Tibial nerve (tissue), 4 donors: ENCODE data around the gene GPC4. TPM values are rescaled to one million over a fixed set of nuclear protein-coding genes. Genes with fewer than 3 reads are reported as not detected.

Experiments used
- DNase-seq, 2 donors: peaks; one replicate each; pipeline ENCODE4 v3.0.0-alpha.2; 2019; ENCODE audit warnings: low spot score in 2 of 2
- H3K27ac ChIP-seq, 4 donors: fragments of 200-600 bp; sonication (generic) in 3 of 4; one replicate each; pipeline ENCODE4 v1.5.1; 2017 to 2019; ENCODE audit warnings: mild to moderate bottlenecking in 1 of 4
- H3K27me3 ChIP-seq, 2 donors: fragments of 200-600 bp; sonication (generic) in 1 of 2; one replicate each; pipeline versions ENCODE4 v1.5.1 to v1.6.0; 2017 to 2019
- H3K36me3 ChIP-seq, 3 donors: fragments of 200-600 bp; sonication (generic); one replicate each; pipeline ENCODE4 v1.5.1; 2018 to 2019
- H3K4me1 ChIP-seq, 4 donors: fragments of 200-600 bp; sonication (generic) in 3 of 4; one replicate each; pipeline ENCODE4 v1.5.1; 2017 to 2019
- H3K4me3 ChIP-seq, 4 donors: fragments of 200-600 bp; sonication (generic) in 3 of 4; one replicate each; pipeline ENCODE4 v1.5.1; 2017 to 2019; ENCODE audit warnings: mild to moderate bottlenecking in 1 of 4, moderate library complexity in 1 of 4
- H3K9me3 ChIP-seq, 4 donors: fragments of 200-600 bp; sonication (generic) in 3 of 4; one replicate each; pipeline ENCODE4 v1.5.1; 2017 to 2019
- CTCF ChIP-seq, 5 experiments: fragments of 200-600 bp in 3 of 5; fragments of 450-650 bp in 2 of 5; sonication (generic) in 3 of 5; IDR thresholded peaks; one replicate each; pipeline ENCODE4 v1.5.1; 2016 to 2019; ENCODE audit warnings: antibody characterized with exemption in 5 of 5, mild to moderate bottlenecking in 3 of 5, moderate library complexity in 2 of 5
- EP300 ChIP-seq, 2 donors: sonication (generic); formaldehyde crosslinking; IDR thresholded peaks; one replicate each; pipeline ENCODE4 v1.6.1; 2017; ENCODE audit warnings: antibody characterized with exemption in 2 of 2, mild to moderate bottlenecking in 1 of 2
- POLR2A ChIP-seq, 2 donors: fragments of 450-650 bp; IDR thresholded peaks; one replicate each; pipeline ENCODE4 v1.6.1; 2017; ENCODE audit warnings: antibody characterized with exemption in 2 of 2, mild to moderate bottlenecking in 2 of 2, moderate library complexity in 2 of 2
- WGBS, 2 donors: methylation state at CpG; one replicate each; pipeline ENCODE4 v1.1.5; 2018; 5-methylcytosine and 5-hydroxymethylcytosine counted together
- total RNA-seq, 4 donors: library from RNA; depleted of rRNA; stranded (reverse); fragments of >200 nt; gene quantifications; one replicate each; pipeline ENCODE4 v1.1.0, GENCODE V29; 2016

GPC4 gene
- total RNA-seq, 4 donors from 2014 or later, result 13.2 to 29.1 (median 25.5) TPM

- peak overlapping the region in 2 of 4 donors; percentile 48 to 58 for H3K27ac ChIP-seq
- no peaks in the 10 kb centered on the region for H3K9me3 ChIP-seq
- no peaks in the 10 kb centered on the region for H3K27me3 ChIP-seq
- H3K4me1 ChIP-seq, result peaks cover 0 to 14% (median 3%) of the 10 kb centered on the region in 4 donors
- no peak overlapping the region for H3K4me3 ChIP-seq
- DNase-seq, result no peak
- no peaks in the 10 kb centered on the region for H3K36me3 ChIP-seq
- WGBS, 2 donors, result 13 to 24% methylated on average over 2 of the region's 2 CpGs
- TF ChIP-seq POLR2A (IDR thresholded peaks at IDR 0.05) (no peak), EP300 (IDR thresholded peaks at IDR 0.05) (peak in 1 of 2 donors; percentile 11)
These were observed 13.2 kb downstream of the GPC4 start for GRCh38 chrX:133402042-133402453.

DNA sequence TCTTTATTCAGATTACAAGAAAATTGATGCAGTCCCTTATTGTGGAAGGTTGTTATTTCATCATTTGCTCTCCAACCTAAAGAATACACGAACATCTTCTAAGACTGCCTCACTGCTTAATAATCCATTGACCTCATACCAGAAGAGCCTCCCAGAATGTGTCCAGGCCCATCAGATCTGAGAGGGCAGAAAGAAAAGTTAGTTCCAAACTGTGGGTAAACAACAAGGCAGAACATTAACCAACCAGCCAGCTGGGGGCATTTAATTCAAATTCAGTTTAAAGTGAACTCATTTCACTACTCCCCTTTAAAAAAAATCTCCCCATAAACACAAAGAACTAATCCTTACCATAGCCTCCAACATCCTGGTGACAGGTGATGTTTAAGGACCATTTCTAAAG is 13.8 kb downstream of the GPC4 start:
- Histone ChIP-seq H3K27me3 (no peaks in the 10 kb centered on the region), H3K4me1 (peaks cover 0 to 14% (median 3%) of the 10 kb centered on the region in 4 donors), H3K27ac (peak overlapping the region in 1 of 4 donors; percentile 58), H3K4me3 (no peak overlapping the region), H3K9me3 (no peaks in the 10 kb centered on the region), H3K36me3 (no peaks in the 10 kb centered on the region)
- 8 to 33% methylated on average over 1 of the region's 1 CpG for WGBS, 2 donors
- DNase-seq, result no peak
- no peak for TF ChIP-seq POLR2A (IDR thresholded peaks at IDR 0.05)
- no peak for TF ChIP-seq CTCF (IDR thresholded peaks at IDR 0.05)
- TF ChIP-seq EP300 (IDR thresholded peaks at IDR 0.05), result no peak

DNA sequence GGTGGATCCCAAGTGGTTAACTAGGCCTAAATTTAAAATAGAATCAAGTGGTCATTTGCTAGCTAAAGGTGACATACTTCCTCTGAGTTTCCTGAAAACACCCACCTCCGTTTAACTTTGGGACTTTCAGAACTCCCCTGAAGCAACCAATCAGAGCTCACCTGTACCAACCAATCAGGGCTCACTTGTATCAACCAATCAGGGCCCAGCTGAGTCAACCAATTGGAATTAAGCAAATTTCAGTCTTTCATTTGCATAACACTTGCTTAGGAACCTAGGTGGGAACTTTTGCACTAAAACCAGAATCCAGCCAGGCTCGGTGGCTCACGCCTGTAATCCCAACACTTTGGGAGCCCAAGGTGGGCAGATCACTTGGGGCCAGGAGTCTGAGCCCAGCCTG is 15.9 kb downstream of the GPC4 start:
- no peak for DNase-seq
- no peaks in the 10 kb centered on the region for H3K36me3 ChIP-seq
- no peaks in the 10 kb centered on the region for H3K27me3 ChIP-seq
- WGBS, 2 donors, result 85 to 96% methylated on average over 3 of the region's 3 CpGs
- H3K27ac ChIP-seq, result no peak overlapping the region
- peaks cover 0 to 14% (median 3%) of the 10 kb centered on the region in 4 donors for H3K4me1 ChIP-seq
- H3K4me3 ChIP-seq, result no peak overlapping the region
- no peaks in the 10 kb centered on the region for H3K9me3 ChIP-seq
- TF ChIP-seq POLR2A (IDR thresholded peaks at IDR 0.05) (no peak), EP300 (IDR thresholded peaks at IDR 0.05) (no peak), CTCF (IDR thresholded peaks at IDR 0.05) (no peak)

DNA sequence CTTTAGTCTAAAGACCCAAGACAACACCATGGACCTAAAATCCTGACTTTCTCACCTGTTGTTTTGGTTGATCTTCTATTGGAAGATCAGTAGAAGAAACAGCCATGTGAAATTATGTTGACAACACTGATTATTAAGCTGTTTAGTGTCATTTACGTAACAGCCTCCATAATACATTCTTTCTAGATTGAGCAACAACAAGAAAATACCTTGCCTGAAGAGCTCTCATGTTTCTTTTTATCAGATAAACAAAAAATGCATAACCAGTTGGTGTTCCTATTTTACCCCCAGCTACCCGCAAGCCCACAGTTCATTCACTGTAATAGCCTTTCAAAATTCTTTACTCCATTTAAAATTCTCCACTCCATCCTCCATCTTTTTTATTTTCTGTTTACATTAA is 20.5 kb downstream of the GPC4 start:
- TF ChIP-seq EP300 (IDR thresholded peaks at IDR 0.05), result no peak
- DNase-seq, result no peak
- Histone ChIP-seq H3K4me3 (no peak overlapping the region), H3K27ac (no peak overlapping the region), H3K36me3 (no peaks in the 10 kb centered on the region), H3K9me3 (no peaks in the 10 kb centered on the region), H3K4me1 (peaks cover 0 to 13% (median 2%) of the 10 kb centered on the region in 4 donors), H3K27me3 (peaks cover 0 to 3% of the 10 kb centered on the region in 2 donors)
- 94% methylated on average over 2 of the region's 2 CpGs for WGBS, 2 donors

- WGBS, 2 donors, result 55 to 57% methylated on average over 8 of the region's 8 CpGs
- Histone ChIP-seq H3K4me3 (no peak overlapping the region), H3K9me3 (no peaks in the 10 kb centered on the region), H3K27ac (no peak overlapping the region), H3K27me3 (peaks cover 0 to 3% of the 10 kb centered on the region in 2 donors), H3K4me1 (peaks cover 0 to 13% (median 2%) of the 10 kb centered on the region in 4 donors), H3K36me3 (no peaks in the 10 kb centered on the region)
- DNase-seq, result no peak
- TF ChIP-seq POLR2A (IDR thresholded peaks at IDR 0.05) (no peak), EP300 (IDR thresholded peaks at IDR 0.05) (no peak)
These were observed 22.6 kb downstream of the GPC4 start for GRCh38 chrX:133392671-133393070.

DNA sequence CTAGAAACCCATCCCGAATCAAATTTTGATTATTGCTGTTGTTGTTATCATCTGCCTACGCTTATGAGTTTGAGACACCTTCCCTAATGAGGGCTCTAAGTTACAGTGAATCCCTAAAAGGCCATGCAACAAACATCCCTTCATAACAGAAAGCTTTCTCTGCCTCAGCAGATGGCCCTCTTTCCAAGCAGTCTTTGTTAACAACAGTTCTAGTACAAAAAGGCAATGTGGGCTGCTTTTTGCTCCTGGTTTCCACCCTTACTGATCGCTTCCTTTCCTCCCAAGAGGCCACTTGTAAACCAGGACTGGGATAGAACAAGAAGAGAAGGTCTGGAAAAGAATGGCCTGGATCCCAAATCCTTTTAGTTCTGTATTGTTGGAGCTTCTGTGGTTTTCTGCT is 24.2 kb downstream of the GPC4 start:
- no peak for DNase-seq
- Histone ChIP-seq H3K4me1 (peaks cover 0 to 13% (median 2%) of the 10 kb centered on the region in 4 donors), H3K36me3 (no peaks in the 10 kb centered on the region), H3K27ac (no peak overlapping the region), H3K4me3 (no peak overlapping the region), H3K27me3 (peaks cover 0 to 8% of the 10 kb centered on the region in 2 donors), H3K9me3 (no peaks in the 10 kb centered on the region)
- WGBS, 2 donors, result 27 to 57% methylated on average over 3 of the region's 3 CpGs
- TF ChIP-seq EP300 (IDR thresholded peaks at IDR 0.05) (no peak), POLR2A (IDR thresholded peaks at IDR 0.05) (no peak), CTCF (IDR thresholded peaks at IDR 0.05) (no peak)

- no peak for DNase-seq
- H3K27me3 ChIP-seq, result peaks cover 0 to 9% of the 10 kb centered on the region in 2 donors
- WGBS, 2 donors, result 40 to 59% methylated on average over 5 of the region's 5 CpGs
- no peaks in the 10 kb centered on the region for H3K9me3 ChIP-seq
- no peaks in the 10 kb centered on the region for H3K36me3 ChIP-seq
- H3K4me1 ChIP-seq, result peaks cover 0 to 13% (median 2%) of the 10 kb centered on the region in 4 donors
- no peak overlapping the region for H3K4me3 ChIP-seq
- no peak overlapping the region for H3K27ac ChIP-seq
- TF ChIP-seq EP300 (IDR thresholded peaks at IDR 0.05) (no peak), CTCF (IDR thresholded peaks at IDR 0.05) (no peak), POLR2A (IDR thresholded peaks at IDR 0.05) (no peak)
These were observed 24.6 kb downstream of the GPC4 start for GRCh38 chrX:133390676-133391075.
